NCI-H2171 (cell line): ENCODE results near the gene CLDND1.
A peak's percentile ranks its signal among the peaks of the same experiment; 100 is the strongest.
"Not testable (repeated sequence)": the region's sequence is repeated elsewhere in the genome, so short reads cannot be mapped to it uniquely, and the experiment has no call there.

ENCODE experiments used
- DNase-seq: peaks from one replicate; lab custom pipeline; 2025; lab: John Stamatoyannopoulos, UW

Gene CLDND1

GRCh38 chr3:98522544-98523281 is at the start of gene CLDND1:
TSS of gene CLDND1 (minus strand) at chr3:98522902. CDS start at chr3:98521424, 1,478 bp downstream.
- DNase-seq = peak; percentile 97

GRCh38 chr3:98568402-98568801 is 45.7 kb upstream of the CLDND1 start:
- no peak for DNase-seq

- DNase-seq = no peak
These were observed 45.1 kb upstream of the CLDND1 start for GRCh38 chr3:98567666-98568270.

GRCh38 chr3:98565843-98566242 is 43.1 kb upstream of the CLDND1 start:
- DNase-seq = no peak

DNA sequence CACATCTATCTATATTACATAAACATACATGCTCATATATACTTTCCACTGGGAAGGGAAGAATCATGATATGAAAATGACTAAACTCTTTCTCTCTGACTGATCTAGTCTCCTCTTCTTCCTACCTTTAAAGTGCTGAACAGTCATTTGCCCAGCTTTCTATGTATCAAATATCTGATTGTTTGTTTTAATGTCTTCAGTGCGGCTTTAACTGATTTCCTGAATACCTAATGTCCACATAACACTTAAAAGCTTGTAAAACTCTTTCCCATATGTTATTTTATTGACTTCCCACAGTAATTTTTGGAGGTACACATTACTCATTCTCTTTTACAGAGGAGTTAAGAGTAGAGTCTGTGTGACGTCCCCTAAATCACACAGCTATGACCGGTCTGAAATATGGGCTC is 42.5 kb upstream of the CLDND1 start:
- DNase-seq = no peak

DNA sequence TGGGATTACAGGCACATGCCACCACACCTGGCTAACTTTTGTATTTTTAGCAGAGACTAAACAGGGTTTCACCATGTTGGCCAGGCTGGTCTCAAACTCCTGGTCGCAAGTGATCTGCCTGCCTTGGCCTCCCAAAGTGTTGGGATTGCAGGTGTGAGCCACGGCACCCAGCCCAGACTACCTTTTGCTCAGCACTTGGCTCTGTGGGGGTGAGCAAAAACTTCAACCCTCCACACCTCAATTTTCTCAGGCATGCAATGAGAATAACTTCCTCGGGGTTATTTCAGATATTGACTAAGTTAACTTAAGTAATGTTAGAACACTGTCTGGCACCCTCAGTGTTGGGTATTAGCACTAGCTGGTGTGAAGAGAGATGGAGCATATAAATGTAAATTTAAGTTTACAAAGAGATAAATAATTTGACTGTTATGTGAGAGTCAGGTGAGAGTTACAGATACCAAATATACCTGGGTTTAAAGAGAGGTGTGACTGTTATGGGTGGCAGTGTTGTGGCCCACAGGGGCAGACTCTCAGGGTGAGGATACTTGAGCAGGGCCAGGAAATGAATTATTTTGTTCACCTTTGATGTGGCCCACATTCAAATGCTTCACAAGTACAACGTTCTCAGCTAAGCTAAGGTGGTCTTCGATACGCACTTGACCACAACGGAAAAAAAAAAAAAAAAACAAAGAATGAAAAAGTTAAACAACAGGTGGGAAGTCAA is 41.7 kb upstream of the CLDND1 start:
- DNase-seq = no peak

GRCh38 chr3:98563661-98564281 is 41.1 kb upstream of the CLDND1 start:
- DNase-seq = no peak

GRCh38 chr3:98561727-98562521 is 39.2 kb upstream of the CLDND1 start:
- no peak for DNase-seq

GRCh38 chr3:98560911-98561310 is 38.2 kb upstream of the CLDND1 start:
- DNase-seq = no peak

GRCh38 chr3:98559769-98560168 is 37.1 kb upstream of the CLDND1 start:
- not testable (repeated sequence) for DNase-seq

DNA sequence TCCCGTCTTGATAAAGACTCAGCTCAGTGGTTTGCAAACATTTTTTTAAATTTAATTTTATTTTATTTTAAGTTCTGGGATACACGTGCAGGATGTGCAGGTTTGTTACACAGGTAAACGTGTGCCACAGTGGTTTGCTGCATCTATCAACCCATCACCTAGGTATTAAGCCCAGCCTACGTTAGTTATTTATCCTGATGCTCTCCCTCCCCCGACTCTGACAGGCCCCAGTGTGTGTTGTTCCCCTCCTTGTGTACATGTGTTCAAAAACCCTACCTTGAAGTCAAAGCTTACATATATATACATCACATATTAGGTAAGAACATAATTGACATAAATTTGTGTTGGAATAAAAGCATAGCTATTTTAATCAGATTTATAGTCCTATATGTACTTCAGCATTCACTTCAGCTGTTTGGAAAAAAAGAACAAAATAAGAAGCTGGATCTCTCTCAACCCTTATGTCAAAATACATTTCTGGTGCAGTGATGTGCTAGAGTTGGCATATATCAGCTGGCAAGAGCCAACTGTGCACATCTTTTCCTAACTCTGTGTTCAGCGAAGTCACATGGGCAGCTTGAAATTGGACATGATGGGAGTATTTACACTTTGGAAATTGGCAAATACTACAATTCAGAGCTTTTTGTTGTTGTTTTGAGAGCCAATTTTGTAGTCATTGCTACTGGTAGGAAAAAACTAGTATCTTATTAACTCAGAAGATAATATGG is 35.6 kb upstream of the CLDND1 start:
- no peak for DNase-seq

- DNase-seq = no peak
These were observed 34.8 kb upstream of the CLDND1 start for GRCh38 chr3:98557324-98558010.

DNA sequence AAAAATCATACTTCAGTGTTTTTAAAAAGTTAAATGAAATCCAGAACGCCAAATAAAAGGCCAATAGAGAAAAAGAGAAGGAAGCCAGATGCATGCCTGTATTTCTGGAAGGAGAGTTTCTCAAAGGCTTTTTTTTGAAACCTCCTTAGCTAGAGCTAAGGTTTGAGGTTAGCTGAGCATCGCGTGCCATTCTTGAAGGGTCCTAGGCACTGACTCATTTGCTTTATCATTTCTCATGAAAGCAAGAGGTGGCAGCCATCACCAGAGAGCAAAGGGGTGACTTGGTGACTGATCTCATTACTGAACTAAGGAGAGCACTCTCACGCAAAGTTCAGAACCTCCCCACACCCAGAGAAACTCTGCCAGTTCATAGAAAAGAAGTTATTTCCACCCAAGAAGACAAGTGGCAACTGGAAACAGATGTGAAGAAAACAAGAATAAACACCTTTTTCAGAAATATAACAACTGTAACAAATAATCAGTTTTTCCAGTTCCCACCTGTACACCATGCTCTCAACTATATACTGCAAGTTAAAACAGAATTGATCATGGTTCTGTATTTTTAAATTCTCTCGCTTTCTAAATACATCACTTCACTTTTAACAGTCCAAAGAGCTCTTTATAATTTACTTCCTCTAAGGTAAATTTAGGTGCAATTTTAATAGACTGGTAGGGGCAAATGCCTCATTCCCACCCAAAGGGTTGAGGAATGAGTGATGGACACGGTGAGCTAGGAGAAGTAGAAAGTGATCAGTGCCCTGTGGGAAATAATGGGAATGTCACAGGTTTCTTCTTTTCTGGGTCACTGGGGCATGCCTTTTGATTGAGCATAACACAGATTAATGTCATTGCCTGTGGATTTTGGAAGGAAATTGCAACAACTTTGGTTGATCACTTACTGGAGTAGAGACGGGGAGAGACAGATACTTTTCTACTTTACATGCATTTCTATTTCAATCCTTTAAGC is 33.7 kb upstream of the CLDND1 start:
- no peak for DNase-seq

- DNase-seq = no peak
These were observed 32.3 kb upstream of the CLDND1 start for GRCh38 chr3:98555025-98555379.

DNA sequence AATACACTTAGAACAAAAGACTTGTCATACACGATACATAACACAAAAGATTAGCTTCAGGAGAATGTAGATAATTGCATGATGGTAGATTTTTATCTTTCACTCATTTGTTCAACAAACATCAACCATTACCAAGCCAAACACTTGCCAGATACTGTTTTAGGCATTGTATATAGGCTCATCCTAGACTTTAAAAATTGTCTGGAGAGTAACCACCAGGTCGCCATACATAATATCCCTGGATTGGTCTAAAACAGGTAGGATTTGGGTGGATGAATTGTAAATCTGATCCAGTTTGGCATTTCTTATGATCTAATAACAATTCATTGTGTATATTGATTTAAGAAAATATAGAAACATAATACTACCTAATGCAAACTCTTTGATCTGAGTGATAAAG is 31.9 kb upstream of the CLDND1 start:
- DNase-seq = no peak

- DNase-seq = no peak
These were observed 31.1 kb upstream of the CLDND1 start for GRCh38 chr3:98553753-98554152.

DNA sequence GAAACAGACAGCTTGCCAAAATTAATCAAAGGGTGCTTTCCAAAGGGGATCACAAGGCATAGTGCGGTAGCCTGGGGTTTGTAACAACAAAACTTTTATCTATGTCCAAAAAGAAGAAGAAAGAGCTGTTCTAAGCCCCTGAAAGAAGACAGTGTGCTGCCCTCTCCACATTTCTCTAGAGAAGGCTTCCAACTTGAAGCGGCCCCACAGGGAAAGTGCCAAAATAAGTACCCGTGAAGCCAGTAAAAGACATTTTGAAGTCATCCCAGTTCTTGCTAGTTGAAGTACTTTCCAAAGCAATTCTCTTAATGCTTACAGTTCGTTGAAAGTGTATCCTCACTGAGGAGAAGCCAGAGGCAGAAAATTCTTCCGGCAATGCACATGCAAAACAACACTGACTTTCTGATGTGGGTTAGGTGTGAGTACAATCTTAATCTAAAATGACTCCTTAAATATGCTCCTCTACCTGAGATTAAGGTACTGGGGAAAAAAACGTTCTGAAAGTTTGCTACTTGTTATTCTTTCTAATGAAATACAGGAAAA is 30.4 kb upstream of the CLDND1 start:
- no peak for DNase-seq

- DNase-seq = no peak
These were observed 29.7 kb upstream of the CLDND1 start for GRCh38 chr3:98552232-98553020.
